ENCODE data around the gene ACADS. TPM values are rescaled to one million over a fixed set of nuclear protein-coding genes. Genes with fewer than 3 reads are reported as not detected.
A peak's percentile ranks its signal among the peaks of the same experiment; 100 is the strongest.

The ACADS gene
- total RNA-seq, 1 donor from 2014 or later = 36.9 TPM

DNA sequence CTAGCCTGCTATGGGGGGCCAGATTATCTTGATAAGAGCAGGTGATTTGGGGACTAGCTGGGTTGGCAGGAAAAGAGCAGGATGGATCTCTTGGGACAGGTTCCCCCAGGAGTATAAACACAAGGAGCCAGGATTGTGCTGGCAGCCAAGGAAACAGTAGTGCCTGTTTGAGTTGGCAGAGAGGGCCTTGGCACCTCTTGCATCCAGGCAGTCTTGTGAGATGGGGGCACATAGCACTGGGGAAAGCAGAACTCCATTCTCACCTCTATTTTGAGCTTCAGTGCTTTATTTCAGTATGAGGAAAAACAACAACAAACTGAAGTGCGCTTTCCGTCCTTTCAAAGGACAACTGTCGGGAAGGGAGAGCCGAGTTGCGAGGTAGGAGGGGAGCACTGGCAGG, 24.7 kb upstream of the ACADS start:
- no peak for DNase-seq (ENCODE audit: low spot score)

DNA sequence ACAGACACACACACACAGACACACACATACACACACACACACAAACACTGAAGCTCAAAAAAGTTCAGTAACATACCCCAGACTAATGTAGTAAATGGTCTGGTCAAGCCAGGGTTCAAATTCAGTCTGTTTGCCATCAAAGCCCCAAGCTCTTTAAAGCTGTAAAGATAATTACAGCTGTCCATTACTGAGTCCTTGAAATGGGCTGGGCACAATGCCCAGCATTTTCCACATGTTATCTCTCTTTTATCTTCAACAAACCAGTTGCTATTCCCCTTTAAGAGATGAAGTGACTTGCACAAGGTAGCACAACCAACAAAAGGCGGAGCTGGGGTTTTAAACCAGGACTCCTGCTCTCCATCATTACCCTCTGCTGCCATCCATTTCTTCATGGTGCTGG, 23.0 kb upstream of the ACADS start:
- no peak for DNase-seq (ENCODE audit: low spot score)

DNA sequence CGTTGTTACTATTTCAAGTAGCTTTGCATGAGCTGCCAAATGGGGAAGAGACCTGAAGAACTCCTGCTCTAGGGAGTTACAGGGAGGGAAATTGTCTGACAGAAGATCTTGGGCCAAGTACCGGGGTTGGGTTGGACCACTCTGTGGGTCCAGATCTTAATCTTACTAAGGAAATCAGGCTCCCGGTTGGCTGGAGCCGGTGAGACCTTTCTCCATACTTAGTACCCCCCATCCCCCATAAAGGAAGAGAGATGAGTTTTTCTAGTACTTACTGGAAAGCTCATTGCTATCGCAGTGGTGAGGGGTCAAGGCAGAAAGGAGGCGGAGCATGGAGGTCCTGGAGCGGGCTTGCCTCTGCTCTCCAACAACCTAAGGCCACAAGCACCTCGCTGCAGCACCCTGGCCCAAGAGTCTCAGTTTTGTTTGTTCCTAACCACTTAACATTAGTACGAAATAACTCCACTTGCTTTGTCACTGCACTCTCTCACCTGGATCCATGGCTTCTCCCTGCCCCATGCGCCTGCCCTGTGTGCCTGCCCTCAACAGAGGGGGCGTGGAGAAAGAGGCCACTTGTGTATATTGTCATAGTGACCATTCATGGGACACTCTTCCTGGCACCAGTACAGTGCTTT, 22.2 kb upstream of the ACADS start:
- no peak for DNase-seq (ENCODE audit: low spot score)

DNA sequence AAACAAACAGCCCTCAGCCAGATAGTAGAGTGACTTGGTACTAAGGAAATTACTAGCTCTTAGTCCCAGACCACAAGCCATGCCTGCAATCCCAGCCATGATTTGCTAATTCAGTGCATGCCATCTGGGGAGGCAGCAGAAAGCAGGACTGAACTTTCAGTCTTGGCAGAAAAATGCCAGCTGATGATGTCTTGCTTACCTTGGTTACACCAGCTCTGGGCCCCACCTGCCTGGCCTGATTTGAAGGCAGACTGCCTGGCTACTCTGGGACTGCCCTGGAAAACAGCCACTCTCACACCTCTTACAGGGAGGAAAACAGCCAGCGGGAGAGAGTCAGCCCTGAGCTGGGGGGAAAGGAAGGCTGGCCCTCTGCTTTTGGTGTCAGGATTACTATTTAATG, 20.0 kb upstream of the ACADS start:
- no peak for DNase-seq (ENCODE audit: low spot score)

DNA sequence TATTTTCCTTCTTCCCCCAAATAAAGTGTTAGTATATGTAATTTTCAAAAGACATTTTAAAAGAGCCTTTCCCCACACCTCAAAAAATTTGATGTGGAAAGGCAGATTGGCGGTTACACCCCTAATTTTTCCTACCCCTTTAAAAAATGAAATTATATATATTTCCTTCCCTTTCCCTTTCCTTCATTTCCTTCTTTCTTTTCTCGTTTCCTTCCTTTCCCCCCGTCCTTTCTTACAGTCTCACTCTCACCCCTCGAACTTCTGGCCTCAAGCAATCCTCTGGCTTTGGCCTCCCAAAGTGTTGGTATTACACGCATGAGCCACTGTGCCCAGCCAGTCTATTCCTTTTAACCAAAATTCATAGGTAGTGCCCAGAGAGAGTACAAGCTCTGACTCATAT, 19.6 kb upstream of the ACADS start:
- no peak for DNase-seq (ENCODE audit: low spot score)

DNA sequence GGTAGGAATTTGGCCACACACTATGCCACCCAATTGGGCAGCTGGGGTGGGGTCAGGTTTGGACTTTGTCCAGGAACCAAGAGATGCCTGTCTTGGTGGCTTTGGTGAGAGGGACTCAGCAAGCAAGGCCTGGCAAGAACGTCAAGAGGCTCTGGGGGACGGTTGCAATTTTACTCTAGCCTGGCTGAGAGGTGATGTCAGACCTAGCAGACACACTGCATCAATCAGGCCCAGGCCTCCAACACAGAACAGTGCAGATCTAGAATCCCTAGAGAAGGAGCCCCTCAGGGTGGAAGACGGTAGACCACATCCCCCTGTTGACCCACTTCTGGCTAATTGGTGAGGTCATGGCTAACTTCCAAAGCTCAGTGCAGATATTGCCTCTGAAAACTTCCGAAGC, 17.0 kb upstream of the ACADS start:
- DNase-seq (ENCODE audit: low spot score) = no peak

DNA sequence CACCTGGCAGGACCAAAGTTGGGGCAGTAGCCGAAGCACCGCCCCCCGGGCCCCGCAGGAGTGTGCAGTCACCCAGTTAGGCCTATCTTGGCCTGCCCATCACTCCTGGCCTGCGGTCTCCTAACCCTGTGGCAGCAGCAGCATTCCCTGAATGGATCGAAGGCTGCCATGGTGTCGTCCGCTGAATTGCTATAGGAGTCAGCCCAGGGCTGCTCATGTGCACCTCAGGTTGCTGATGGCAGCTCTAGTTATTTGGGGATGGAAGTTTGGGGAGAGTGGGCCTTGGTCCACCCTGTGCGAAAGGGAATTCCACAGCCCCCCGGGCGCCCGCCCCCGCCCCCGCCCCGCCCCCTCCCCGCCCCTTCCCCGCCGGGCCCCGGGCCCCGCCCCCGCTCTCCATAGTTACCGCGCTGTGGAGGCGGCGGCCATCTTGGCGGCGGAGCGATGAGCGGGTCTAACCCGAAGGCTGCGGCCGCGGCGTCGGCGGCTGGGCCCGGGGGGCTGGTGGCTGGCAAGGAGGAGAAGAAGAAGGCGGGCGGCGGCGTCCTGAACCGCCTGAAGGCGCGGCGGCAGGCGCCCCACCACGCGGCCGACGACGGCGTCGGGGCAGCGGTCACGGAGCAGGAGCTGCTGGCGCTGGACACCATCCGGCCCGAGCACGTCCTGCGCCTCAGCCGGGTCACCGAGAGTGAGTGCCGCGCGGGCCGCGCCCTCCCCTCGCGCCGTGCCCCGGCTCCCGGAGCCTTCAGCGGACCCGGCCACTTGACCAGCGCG, 15.4 kb upstream of the ACADS start, which contains the start of gene UNC119B:
UNC119B (plus strand) TSS at position 428 of the 774 bp plus-strand sequence; CDS start at position 445, 17 bp downstream.
- DNase-seq (ENCODE audit: low spot score) = peak; percentile 53

DNA sequence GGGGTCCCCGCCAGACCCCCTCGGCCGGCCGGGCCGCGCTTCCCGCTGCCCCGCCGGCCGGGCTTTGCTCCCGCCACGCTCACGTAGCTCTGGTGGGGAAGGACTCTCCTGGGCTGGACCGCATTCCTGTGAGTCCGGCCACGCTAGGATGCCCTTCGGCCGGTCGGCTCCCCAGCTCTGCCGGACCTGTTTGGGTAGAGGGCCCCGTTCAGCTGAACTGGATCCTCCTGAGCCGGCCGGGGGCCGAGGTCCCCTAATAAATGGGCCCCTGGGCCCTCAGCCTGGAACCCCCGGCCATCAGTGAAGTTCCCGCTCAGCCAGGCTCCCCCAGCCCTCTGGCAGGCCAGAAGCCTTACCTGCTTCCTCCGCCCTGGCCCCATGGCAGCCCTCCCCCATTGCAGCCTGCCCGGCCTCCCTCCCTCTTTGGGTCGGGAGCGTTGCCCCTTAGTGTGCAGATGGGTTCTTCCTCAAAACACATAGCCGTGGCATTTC, 14.8 kb upstream of the ACADS start:
- no peak for DNase-seq (ENCODE audit: low spot score)

DNA sequence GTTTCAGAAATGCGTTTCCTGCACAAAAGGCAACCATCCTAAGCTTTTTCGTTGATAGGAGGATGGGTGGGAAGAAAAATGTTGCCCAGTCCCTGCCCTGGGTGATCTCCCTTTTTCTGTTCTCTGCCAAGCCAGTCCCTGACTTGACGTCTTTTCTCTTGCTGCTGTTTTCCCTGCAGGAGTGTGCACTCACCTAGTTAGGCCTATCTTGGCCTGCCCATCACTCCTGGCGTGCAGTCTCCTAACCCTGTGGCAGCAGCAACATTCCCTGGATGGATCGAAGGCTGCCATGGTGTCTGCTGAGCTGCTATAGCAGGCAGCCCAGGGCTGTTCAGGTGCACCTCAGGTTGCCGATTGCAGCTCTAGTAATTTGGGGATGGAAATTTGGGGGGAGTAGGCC, 14.2 kb upstream of the ACADS start:
- no peak for DNase-seq (ENCODE audit: low spot score)

DNA sequence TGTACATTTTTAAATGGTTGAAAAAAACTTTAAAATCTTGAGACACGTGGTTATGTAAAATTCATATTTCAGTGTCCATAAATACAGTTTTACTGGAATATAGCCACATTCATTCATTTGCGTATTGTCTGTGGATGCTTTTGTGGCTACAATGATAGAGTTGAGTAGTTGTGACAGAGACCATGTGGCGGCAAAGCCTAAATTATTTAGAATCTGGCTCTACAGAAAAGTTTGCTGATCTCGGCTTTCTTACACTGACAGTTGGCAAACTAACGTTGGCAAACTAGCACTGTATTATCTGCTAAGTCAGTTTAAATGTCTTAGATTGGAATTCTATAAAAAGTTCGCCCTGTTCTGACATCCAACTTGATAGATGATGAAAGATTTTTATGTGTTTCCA, 13.0 kb upstream of the ACADS start:
- DNase-seq (ENCODE audit: low spot score) = no peak

DNA sequence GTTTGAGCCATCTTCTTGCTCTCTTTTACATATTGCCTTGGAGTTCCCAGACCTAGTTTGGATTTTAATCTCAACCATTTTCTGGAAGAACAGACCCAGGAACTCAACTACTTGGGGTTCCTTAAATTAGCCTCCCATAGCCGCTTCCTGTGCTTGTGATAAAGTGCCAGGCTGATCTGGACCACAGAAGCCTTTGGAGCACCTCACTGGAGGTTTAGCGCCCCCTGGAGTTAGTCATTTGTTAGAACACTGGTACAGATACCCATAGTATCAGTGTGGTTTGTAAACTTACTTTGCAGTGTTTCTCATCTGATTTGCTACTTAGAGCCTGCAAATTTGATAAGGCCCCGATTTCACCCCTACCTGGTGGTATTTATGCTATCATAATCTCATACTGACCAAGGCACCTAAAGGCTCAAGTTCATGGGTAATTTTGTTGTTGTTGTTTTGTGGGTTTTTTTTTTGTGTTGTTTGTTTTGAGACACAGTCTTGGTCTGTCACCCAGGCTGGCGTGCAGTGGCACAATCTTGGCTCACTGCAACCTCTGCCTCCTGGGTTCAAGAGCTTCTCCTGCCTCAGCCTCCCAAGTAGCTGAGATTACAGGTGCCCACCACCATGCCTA, 11.7 kb upstream of the ACADS start:
- peak; percentile 86 for DNase-seq (ENCODE audit: low spot score)

DNA sequence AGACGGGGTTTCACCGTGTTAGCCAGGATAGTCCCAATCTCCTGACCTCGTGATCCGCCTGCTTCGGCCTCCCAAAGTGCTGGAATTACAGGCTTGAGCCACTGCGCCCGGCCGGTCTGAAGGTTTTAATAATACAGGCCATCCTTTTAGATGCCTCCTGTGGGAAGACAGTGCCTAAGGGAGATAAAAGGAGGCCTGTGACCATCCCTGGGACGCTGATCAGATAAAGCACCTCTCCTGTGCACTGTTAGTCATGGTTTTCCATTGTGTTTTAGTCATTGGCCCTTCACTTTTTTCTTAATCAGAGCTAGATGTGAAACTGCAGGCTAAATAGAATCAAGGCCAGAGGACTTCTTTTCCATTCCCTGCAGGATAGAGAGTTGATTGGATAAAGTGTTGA, 7.6 kb upstream of the ACADS start:
- DNase-seq (ENCODE audit: low spot score) = no peak

DNA sequence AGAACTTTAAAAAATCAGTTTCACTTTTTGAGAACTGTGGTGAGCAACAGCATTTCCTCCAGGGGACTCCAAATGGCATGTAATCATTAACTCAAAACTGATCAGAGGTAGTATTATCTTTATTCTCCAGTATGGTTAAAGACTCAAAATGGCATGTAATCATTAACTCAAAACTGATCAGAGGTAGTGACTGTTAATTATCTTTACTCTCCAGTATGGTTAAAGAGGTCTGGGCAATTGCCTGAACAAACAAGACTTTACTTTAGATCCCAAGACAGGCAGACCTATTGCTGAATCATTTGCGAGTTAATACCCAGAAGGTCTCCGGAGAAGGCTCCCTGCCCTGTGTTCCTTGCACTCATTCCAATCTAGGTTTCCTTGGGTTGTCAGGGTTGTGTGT, 6.6 kb upstream of the ACADS start:
- no peak for DNase-seq (ENCODE audit: low spot score)

DNA sequence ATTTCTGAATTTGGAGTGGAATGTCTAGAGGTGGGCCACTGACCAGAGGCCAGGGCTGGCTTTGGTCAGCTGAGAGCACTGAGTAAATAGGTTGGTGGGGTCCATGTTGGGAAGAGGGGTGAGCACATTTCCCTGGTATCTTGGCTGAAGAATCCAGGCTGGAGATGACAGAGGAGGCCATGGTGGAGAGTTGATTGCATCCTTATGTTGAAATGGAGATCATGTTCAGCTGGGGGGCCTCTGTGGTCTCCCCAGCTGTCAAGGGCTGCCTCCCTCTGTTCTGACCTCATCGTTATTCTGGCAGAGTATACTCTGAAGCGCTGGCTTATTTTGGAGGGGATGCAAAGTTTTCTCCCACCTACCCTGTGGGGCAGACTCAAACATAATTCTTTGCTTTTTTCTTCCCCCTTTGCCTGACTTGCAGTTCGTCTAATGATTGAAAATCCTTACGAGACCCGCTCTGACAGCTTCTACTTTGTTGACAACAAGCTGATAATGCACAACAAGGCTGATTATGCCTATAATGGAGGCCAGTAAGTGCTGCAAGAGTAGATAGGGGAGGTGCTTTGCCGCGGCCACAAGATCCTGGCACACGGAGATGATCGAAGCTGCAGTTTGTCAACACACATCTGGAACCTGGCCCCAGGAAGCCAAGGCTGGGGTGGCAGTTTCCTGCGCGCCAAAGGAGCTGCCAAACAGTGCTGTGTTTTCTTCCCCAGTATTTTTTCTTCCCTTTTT, 6.0 kb upstream of the ACADS start:
- DNase-seq (ENCODE audit: low spot score) = peak; percentile 63

DNA sequence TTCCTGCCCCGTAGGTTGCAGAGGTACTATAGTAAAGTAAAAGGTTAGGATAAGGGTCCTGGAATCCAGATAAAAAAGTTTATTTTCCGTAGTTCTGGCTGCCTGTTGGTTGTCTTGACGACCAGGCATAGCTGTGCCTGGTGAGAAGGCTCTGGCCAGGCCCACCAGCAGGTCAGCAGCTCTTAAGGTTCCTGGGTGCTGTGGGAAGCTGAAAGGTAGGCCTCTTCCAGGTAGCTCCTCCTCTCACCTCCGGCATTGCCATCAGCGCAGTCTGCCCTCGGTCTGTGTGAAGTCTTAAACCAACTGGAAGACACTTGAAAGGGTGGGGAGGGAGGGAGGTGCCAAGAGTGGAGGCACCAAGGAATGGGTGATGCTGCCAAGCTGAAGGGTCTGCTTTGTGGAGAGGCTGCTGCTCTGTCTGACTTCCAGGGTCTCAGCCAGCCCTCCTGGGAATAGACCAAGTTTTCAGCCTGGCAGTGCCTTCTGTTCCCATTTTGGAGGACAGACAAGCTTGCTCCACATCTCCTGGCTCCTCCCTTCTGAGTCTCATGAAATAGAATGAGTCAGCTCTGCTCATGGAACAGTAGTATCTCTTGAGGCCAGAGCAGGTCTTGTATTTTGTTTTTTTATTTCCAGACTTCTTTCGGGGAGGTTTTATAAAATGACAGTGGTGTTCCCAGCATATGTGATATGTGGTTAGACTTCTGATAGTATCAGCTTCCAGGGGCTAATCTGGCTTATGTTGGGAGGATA, 5.2 kb upstream of the ACADS start:
- no peak for DNase-seq (ENCODE audit: low spot score)

DNA sequence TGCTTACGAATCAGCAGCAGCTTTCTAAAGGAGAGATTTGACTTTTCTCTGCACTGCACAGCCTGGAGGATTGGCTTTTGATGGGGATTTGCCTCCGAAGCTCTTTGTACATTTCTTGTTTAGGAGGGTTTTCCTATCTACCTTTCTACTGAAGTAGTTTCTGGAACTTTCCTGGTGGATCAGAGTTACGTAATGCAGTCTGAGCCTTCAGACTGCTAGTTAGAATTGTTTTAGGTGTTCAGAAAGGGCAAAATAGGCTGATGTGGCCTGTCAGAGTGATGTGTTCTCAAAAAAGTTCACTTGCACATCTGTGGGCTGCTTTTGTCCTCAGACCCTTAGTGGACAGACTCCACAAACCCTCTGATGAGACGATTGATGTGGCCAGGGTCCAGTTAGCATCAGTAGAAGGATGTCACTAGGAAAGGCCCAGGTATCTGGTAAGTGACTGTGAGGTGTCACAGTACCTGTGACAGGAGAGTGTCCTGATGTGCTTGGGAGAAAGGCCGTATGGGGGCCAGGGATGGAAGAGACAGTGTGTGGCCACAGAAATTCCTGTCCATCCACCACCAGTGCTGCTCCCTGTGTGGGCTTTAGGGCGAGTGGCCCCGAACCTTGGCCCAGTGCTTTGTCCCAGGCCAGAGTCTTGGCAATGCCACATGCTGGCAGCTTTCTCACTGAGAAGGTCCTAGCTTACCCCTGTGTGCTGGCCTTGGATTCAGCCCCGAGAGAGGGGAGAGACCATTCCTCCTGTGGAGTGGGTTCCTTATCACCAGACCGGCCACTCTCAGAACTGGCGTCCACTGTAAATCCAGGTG, 4.4 kb upstream of the ACADS start:
- no peak for DNase-seq (ENCODE audit: low spot score)

DNA sequence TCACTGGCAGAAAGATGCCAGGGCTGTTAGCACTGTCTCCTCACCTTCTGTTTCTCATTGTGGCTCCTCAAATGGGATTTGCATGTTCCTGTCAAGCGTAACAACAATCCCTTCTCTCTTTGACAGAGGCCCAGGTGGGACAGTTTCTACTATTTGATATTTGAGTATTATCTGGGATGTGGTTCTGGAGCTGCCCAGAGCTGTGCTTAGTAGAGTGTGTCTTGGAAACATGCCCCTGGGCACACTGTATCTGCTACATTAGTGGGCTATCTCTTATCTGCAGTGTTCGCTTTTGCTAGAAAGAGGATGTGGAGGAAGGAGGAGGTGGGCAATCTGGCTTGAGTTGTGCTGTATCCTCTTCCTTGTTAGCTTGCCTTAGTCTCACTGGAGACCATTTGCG, 3.8 kb upstream of the ACADS start:
- DNase-seq (ENCODE audit: low spot score) = no peak

DNA sequence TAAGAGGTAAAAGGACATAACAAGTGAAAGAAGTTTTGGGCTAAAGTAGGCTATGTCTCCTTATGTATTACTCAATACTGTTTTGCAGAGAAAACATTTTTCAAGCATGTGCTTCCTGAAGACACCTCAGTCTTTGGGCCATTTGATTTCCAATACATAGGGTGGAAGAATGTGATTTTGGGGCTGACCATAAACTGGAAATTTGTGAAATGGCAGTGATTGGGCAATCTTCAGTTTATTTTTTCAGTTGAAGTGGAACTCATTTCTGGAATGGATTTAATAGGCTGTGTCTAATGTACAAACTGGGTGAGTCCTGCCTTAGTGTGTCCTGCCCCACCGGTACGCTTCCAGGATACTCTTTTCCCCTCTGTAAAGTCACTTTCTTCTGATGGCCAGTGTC, 2.8 kb upstream of the ACADS start:
- DNase-seq (ENCODE audit: low spot score) = no peak

DNA sequence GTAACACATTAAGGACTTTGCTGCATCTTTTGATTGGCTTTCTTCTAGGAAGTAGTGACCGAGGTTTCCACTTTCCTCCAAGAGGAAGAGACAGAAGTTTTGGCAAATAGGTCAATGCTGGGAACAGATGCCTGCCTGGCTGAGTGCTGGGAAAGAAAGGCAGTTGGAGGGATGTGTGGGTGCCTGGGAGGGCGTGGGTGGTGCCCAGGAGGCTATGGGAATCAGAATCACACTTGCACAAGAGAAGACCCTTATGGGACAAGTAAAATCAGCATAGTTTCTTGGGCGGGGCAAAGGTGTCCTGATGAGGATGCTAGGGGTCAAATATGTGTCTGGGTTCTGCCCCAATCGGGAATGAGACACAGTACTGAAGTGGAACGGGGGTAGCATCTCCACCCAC, 906 bp upstream of the ACADS start:
- DNase-seq (ENCODE audit: low spot score) = no peak

DNA sequence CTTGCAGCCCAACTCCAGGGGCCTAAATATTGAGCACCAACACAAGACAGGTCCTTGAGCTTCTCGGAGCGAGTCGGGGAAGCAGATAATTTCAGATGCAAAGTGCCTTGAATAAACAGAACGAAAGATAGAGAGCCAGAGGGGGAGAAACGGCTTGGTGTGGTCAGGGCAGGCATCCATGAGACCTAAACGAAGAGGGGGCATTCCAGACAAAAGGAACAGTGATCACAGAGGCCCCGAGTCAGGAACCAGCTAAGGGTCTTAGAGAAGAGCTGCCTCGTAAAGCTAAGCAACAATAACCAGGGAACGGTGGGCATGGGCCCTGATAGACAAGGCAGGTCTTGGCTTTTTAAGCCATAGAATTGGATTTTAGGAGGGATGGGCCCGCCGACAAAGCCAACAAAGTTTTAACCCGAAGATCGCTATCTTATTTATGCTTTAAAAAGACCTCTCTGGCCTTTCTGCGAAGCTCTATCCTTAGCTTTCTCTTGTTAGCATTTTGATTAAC, 421 bp upstream of the ACADS start:
- no peak for DNase-seq (ENCODE audit: low spot score)

DNA sequence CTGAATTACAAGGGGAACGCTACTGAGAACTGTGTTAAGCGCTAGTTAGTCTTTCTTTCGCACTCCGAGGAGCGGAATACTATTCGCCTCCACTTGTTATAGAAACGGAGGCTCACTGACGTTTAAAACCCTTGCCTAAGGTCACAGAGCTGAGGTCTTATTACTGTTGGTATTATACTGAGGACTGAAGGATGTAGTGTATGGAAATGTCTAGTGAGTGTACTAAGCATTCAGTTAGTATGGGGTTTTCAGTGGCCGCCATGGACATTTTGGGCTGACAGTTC, 826 bp downstream of the ACADS start:
- no peak for DNase-seq (ENCODE audit: low spot score)

Measured in mucosa of gallbladder (tissue), 1 donor.